Fibroblast of skin of left quadriceps (primary cell): ENCODE measurements around the gene UBL4B.

Experiments used
- DNase-seq, 2 experiments: peaks; one replicate each; pipeline ENCODE4 v3.0.0-alpha.2; 2013; ENCODE audit warnings: low read depth in 2 of 2

The UBL4B gene

DNA sequence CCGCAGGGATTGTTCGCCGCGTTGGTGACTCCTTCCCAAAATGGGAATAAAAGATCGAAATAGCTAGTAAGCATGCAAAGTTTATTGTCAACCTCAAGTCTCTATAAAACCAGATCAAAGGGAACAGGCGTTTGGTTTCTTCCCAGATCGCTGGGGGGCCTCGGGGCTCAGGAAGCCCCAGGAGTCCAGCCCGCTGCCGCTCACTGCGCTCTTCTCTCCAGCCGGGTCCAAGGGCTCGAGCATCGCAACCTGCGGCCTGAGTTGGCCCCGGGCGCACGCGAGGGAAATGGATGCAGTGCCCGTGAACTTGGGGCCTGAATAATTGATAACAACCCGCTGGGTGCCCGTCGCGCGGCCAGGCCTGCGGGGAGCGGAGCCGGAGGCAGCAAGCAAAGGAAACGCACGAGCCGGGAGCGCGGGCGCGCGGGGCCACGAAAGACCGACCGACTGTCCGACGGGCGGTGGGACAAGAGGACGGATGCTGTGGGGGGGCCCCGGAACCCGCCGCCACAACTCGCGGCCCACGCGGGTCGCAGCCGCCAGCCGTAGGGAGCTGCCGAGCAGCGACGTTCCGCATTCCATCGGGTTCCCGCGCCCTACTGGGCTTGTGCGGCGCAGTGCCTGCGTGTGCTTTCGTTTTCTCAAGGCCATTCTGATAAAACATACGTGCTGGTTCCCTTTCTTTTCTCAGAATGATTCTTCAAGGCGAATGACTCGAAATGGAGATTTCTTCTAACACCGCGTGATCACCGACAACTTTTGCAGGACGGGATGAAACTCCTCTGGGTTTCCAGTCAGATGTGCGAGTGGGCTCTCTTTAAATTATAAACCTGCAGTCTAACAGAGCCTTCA, 27.8 kb upstream of the UBL4B start:
- no peak for DNase-seq

- no peak for DNase-seq
Observed at GRCh38 chr1:110085671-110086070, 26.6 kb upstream of the UBL4B start.

GRCh38 chr1:110086961-110087360, 25.3 kb upstream of the UBL4B start:
- no peak for DNase-seq

- DNase-seq: peak in 1 of 2 experiments; percentile 29
Observed at GRCh38 chr1:110087812-110088738, 24.2 kb upstream of the UBL4B start.

GRCh38 chr1:110088739-110089316, 23.4 kb upstream of the UBL4B start:
- DNase-seq: no peak

- DNase-seq: no peak
Observed at GRCh38 chr1:110089561-110090275, 22.5 kb upstream of the UBL4B start.

GRCh38 chr1:110091381-110091780, 20.9 kb upstream of the UBL4B start:
- no peak for DNase-seq

- no peak for DNase-seq
Observed at GRCh38 chr1:110091791-110092190, 20.5 kb upstream of the UBL4B start.

DNA sequence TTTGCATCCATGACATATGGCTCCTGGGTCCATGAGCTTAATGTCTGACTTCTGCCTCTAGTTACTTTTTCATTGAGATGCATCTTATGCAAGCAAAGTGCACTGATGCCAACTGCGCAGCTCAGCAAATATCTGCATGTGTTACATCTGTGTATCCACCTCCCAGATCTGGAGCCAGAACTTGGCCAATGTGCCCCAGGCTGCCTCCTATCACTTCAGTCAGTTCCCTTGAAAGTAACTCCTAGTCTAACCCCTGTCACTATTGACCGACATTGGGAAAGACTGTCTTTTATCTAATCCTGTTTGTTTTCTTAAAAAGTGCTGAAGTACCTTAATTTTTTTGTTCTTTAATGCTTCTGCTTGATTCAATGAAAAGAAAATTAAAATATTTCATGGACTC, 19.3 kb upstream of the UBL4B start:
- no peak for DNase-seq

DNA sequence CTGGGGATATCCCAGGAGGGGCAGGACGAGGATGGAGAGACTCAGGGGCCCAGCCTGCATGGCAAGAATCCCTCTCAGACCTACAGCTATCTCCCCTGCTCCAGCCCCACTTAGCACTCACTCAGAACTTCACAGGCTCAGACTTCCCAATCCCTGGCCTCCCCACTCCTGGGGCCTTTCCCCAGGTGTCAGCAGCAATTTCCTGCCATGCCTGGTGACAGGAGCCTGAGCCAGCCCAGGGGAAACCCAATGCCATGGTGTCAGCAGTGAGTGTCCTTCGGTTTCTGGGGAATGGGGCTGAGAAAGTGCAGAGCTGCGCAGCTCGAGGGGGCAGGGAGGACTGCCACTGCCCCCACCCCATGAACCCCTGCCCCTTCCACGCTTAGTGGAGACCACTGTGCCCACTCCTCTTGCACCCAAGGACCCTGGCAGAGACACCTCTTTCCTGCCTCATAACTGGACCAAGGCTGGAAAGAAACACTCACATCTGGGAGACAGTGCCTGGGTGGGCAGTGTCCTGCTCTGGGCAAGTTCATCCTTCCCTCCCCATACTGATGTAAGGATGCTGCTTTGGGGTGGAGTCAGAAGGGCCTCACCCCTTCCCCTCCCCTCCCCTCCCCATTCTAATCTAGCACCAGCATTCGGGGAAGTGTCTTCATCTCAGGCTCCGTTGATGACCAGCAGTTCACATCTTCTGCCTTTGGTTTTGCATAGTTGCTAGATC, 17.1 kb upstream of the UBL4B start:
- DNase-seq: no peak

DNA sequence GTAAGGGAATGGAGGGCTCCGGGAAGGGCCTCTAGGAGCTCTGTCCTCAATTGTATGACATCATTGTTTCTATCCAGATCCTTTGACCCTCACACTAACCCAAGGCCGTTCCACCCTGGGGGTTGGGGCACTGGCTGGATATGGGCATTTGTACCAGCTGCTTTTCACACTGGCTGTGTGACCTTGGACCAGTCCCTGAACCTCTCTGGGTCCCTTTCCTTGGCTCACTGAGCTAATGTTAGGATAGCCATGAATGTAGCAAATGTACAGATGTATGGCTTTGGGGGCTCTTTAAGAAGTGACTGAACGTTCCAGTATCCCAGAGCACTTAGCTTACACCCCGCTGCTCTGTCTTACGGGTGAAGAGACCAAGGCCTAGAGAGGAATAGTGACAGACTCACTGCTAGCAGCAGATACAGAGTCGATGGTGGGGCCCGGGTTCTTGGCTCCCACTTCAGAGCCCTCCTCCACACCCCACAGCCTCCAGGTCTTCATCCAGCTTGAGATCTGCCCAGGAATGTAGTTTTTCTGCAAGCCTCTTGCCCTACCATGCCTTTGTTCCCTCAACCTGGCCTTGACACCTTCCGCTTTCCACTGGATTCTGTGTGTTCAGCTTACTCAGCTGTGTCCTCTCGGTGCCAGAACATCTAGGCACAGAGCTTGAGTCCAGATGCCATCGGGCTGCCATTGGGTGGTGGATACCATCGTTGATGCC, 14.6 kb upstream of the UBL4B start:
- DNase-seq: no peak

DNA sequence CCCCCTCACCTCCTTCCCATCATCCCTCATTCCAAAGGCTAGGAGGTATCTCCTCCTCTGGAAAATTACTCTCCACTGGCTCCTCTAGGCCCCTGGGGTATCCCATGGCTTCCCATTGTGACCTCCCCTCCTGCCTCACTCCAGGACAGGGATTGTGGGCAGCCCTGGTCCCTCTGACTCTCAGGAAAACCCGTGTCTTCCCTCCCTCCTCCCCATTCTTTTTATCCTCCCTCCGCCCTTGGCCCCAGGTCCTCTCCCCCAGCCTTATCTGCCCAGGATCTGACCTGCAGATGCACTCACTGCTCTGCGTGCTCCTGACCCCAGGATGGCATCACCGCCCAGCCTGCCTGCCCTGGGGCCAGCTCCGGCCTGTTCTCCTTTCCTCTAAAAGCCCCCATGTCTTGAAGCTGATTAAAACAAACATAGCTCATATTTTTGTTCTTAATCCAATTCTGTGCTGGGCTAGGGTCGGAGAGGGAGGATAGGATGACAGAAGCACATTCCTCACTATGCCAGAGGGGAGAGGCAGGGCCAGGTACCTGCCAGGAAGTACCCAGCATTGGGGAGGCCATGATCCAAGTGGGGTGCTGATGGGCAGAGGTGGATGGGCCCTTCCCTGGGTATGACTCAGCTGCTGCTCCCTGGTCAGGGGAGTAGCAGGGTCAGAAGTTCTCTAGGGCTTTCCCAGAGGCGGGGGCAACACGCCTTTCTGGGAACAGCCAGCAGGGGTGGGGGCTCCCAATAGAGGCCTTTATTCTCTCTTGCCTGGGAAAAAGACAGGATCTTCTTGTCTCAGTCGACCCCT, 13.8 kb upstream of the UBL4B start:
- no peak for DNase-seq

GRCh38 chr1:110100335-110100734, 11.9 kb upstream of the UBL4B start:
- no peak for DNase-seq

- no peak for DNase-seq
Observed at GRCh38 chr1:110102081-110102480, 10.2 kb upstream of the UBL4B start.

DNA sequence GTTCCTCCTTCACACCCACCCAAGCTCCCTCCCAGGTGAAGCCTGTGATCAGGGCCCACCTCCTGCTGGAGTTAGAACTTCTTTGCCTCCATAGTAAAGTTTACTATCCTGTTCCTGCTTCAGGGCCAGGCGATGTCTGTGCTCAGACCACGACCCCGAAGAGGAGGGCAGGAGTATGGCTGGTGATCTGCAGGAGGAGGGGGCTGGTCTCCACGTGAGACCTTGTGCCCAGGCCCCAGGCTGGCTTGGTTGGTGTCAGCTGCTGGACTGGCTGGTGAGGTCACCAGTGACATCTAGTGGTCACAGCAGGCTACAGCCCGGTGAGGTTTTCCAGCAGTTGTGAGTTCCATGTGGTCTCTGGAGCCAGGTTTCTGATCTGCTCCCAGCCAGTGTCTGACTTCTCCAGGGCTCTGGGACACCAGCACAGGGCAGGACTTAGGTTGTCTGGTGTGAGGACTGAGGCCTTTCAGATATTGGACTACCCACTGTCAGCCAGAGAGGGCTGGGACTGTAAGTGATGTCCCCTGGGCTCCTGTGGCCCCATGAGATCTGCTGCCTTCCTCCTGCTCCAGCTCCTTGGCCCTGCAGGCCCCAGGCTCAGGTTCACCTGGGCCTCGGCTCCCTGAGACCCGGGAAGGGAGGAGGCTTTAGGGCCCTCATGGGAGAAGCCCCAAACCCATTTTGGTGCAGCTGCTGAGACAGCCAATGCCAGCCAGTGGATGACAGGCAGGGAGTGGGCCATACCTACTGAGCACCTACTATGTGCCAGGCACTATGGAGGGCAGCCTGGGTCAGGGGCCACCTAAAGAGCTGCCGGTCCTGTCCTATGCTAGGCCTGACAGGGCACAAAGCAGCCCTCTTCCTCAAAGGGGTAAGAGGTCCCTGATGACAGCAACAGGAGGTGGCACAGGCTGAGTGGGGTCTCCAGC, 6.0 kb upstream of the UBL4B start:
- DNase-seq: peak in 1 of 2 experiments; percentile 36

DNA sequence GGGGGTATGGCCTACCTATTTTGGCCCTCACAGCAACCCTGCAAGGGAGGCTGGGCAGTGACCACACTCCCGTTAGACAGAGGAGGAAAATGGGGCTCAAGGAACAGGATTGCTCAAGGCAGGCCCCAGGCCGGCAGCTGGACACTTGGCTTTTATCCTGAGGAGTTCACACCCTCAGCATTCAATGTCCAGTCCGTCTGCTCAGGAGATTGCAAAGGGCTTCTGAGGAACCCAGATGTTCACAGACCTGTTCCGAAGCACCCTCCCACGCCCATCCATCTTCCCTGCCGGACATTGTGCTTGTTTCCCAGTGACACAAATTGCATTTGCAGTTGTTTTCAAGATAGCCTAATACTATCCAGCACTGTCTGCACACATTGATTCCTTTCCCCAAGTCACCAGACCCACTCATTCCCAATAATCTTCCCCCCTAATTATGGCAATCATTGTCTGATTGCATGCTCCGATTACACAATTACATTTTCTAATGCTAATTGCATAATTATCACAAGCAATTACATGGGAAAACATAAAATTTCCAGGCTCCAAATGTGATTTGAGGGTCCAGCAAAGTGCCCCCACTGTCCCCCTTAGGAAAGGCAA, 4.3 kb upstream of the UBL4B start:
- DNase-seq: no peak

DNA sequence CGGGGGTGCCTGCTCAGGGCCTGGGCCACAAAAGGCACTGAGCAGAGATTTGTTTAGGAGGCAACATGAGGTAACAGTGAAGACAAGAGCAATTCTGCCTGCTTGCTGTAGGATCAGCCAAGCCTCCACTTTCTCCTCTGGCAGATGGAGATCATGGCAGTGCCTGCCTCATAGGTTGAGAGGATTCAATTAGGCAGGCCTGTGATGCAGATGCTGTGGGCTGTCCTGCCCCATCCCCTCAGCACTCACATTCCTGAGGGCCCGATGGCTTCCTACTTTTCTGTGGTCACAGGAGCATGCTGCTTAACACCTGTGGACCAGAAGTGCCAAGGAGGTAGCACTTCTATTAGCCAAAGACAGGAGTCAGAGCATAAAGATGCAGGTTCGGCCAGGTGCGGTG, 1.2 kb upstream of the UBL4B start:
- no peak for DNase-seq

DNA sequence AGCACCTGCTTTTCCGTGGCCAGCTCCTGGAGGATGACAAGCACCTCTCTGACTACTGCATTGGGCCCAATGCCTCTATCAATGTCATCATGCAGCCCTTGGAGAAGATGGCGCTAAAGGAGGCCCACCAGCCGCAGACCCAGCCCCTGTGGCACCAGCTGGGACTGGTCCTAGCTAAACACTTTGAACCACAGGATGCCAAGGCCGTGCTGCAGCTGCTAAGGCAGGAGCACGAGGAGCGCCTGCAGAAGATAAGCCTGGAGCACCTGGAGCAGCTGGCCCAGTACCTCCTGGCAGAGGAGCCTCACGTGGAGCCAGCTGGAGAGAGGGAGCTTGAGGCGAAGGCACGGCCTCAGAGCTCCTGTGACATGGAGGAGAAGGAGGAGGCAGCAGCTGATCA, 413 bp downstream of the UBL4B start:
- DNase-seq: no peak
